HG02571 (cell line): ENCODE results near the gene KAT7.
"Not testable (repeated sequence)": the region's sequence is repeated elsewhere in the genome, so short reads cannot be mapped to it uniquely, and the experiment has no call there.

ENCODE experiments used
- ATAC-seq: cut with Tn5 transposase; IDR thresholded peaks from one replicate; pipeline ENCODE4 v1.9.1; 2021; ENCODE audit warnings: mild to moderate bottlenecking, moderate library complexity; ENCODE audit not compliant: unreplicated experiment

The KAT7 gene

GRCh38 chr17:49798182-49798581 is 9.7 kb downstream of the KAT7 start:
- ATAC-seq: no peak

GRCh38 chr17:49798738-49799137 is 10.3 kb downstream of the KAT7 start:
- no peak for ATAC-seq

GRCh38 chr17:49809056-49809455 is 20.6 kb downstream of the KAT7 start:
- ATAC-seq: no peak

GRCh38 chr17:49814781-49815529 is 26.5 kb downstream of the KAT7 start:
- ATAC-seq: no peak

DNA sequence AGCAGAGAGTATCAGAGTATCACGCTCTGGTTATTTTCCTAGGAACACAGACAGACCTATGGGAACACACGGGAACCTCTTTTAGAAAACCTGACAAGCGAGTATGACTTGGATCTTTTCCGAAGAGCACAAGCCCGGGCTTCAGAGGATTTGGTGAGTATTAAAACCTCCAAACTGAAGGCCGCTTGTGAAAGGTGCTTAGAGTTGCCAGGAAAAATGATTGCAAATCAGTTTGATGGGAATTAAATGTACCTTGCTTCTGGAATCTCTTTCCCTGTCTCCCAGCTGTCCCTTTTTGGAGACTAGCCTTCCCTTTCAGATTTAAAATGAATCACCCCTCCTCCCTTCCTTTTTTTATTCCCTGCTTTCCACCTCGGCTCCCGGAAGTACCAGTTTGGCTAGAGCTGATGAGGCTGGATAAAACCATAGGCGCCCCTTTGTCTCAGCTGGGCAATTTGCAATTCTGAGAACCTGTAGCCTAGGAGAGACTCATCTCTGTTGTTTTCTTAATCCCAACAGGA is 27.3 kb downstream of the KAT7 start:
- ATAC-seq: no peak

- no peak for ATAC-seq
These were observed 29.5 kb downstream of the KAT7 start for GRCh38 chr17:49817993-49818392.

GRCh38 chr17:49819138-49819537 is 30.7 kb downstream of the KAT7 start:
- no peak for ATAC-seq

DNA sequence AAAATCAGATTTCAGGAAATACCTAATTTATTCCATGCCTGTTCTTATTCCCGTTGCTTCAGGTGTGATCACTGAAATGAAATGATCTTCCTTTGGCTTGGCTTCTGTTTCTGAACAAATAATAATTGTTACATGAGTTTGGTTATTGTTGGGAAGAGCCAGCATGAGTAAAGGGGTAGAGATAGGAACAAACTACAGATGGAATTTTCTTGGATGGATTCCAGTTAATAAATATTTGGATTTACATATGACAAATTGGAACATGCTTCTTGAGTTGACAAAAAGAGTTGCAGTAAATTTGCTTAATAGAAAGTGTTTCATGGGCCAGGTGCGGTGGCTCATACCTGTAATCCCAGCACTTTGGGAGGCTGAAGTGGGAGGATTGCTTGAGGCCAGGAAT is 31.2 kb downstream of the KAT7 start:
- ATAC-seq: no peak

GRCh38 chr17:49820773-49821172 is 32.3 kb downstream of the KAT7 start:
- no peak for ATAC-seq

DNA sequence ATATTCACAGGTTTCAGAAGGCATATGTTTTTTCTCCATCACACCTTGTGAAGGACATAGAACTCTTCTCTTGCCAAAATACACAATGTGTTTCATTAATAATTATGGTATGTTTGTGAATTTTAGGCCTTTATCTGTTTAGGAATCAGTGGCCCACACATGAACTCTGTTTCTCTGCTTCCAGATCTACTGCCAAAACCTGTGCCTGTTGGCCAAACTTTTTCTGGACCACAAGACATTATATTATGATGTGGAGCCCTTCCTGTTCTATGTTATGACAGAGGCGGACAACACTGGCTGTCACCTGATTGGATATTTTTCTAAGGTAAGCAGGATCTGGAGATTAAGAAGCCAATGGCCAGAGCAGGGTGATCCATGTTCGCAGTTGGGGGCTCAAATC is 33.0 kb downstream of the KAT7 start:
- no peak for ATAC-seq

DNA sequence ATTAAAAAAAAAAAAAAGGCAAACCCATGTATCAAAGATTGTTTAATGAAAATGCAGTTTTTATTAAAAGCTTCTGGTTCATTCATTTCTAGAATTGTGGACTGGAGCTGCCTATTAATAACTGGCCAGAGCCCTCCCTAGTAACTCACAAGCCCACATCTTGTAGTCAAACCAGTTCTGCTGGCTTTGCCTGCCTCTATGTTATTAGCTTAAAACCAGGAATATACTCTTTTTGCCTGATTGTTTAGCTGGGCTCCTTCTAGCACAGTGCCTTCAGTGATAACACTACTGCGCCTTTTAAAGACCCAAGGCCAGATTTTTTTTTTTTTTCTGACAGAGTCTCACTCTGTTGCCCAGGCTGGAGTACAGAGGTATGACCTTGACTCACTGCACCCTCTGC is 33.4 kb downstream of the KAT7 start:
- ATAC-seq: no peak

DNA sequence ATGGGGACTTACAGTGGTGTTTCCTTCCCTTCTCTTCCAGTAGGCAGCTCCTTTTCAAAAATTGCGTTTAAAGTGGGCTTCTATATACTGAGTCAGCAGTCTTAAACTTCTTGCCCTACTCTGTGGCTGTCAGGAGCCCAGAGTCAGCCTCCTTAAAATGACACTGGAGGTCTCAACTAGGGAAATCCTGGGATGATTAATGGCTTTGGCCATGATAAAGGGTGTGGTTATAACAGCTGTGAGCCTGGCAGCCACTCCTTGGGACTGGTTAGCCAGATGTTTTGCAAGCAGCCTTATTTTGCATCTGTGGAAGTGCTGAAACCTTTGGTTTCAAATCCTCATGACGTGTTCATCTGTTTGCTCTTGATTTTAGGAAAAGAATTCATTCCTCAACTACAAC is 34.3 kb downstream of the KAT7 start:
- no peak for ATAC-seq

DNA sequence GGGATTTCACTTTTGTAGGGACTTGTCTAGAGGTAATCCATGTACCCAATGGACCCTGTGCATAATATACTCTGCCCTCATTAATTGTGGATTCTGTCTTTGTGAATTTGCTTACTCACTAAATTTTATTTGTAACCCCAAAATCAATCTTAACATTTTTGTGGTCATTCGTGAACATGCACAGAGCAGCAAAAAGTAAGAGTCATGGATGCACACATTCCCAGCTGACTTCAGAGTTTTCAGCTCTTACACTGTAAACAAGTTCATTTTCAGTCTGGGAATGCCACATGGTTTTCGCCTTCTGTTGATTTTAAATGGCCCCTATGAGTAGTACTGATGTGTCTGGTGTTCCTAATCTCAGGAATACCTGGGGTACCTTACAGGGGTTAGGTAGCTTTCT is 35.1 kb downstream of the KAT7 start:
- ATAC-seq: no peak

DNA sequence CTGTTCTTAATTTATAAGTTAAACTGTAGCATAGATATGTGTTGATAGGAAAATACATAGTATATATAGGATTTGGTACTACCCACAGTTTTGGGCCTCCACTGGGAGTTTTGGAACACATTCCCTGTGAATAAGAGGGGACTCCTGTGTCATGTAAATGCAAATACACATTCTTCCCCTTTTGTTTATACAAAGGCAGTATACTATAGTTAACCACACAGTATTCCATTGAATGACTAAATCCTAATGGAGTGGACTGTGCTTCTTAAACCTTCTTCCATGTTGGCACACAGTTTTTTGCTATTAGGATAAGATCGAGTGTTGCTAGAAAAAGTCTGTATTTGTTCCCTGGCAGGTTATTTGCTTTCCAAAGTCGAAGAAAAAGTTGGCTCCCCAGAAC is 37.2 kb downstream of the KAT7 start:
- no peak for ATAC-seq

- not testable (repeated sequence) for ATAC-seq
These were observed 39.8 kb downstream of the KAT7 start for GRCh38 chr17:49828325-49828724.

DNA sequence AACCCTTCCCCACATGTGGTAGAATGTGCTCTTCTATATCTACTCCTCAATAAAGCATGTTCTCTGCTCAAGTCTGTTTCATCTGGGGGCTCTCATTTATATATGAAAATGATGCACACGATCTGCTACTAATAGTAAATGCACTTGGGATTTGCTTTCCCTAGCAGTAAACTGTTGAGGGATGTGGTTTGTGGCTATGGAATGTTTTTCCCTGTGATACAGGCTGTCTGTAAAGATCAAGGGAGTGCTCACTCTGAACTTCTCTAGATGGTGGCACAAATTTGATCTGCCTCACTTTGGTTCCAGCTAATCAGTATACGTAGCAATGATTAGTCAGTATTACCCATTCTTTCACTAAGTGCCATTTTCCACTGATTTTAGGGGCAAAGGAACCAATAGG is 40.5 kb downstream of the KAT7 start:
- no peak for ATAC-seq

DNA sequence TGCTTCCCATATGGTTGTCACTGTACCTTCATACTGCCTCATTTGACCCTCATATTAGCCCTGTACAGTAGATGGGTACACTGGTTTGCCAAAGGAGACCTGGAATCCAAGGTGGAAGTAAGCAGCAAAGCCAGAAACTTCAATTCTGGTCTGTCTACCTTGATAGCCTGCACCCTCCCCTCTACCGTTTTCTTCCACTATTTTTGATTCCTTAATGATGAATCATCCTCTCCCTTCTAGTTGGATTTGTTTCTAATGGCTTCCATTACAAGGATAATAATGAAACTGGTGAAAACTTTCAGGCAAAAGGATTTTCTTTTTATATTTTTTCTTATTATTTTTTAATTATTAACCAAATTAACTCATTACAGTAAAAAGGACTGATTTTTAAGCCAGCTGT is 42.1 kb downstream of the KAT7 start:
- ATAC-seq: no peak

- no peak for ATAC-seq
These were observed 44.5 kb downstream of the KAT7 start for GRCh38 chr17:49832840-49833599.

GRCh38 chr17:49834118-49834743 is 45.8 kb downstream of the KAT7 start:
- ATAC-seq: no peak

DNA sequence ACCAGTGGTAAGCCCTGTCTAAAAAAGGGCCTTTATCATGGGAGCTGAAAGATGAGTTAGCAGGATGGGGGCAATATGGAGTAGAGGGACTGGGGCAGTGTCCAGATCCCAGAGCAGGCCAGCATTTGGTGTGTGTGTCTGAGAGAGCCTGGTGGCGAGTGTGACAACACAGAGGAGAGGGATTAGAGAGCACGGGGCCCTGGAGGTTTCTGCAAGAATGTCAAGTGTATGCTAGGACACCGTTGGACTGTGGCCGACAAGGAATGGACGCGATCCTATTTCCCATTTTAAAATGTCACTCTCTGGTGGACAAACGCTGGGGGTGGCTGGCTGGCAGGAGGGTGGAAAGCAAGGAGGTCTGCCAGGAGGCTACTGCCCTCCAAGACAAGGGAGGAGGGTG is 47.0 kb downstream of the KAT7 start:
- ATAC-seq: no peak

DNA sequence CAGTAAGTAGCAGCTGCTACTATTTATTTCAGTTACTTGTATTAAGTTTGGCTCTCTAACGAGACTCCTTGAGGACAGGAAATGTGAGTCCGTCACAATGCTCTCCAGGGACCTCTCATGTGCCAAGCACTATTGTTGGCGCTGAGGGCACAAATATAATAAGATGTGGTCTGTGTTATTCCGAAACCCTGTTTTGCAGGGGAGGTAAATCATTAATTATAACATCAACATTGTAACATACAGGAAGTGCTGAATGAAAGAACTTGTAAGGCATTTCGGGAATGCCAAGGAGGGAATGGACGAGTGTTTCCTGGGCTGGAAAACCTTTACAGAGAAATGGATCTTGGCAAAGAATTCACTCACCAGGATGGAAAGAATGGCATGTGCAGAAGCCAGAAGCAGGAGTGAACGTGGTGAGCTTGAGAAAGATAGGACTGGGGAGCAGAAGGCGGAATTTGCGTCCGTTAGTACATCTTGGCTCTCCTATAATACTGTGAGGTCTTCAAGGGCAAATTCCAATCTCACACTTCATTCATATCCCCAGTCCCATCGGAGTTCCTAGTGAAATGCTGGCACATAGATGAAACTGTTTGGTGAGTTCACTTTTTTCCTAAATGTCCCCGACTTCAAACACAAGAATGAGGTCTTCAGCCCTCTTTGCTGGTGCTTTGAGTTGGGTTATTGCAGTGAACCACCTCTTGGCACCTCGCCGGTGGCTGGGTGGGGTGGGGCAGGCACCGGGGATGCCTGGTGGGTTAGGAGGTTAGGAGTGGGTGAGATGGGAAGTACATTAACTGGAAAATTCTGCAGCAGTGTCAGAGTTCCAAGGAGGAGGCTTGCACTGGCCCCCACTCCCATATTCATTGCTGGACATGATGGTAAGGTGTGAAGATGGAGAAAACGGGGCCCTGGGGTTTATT is 47.9 kb downstream of the KAT7 start:
- ATAC-seq: no peak
